GM19463 (cell line): ENCODE data around the gene MKX.

Experiments used
- ATAC-seq: cut with Tn5 transposase; IDR thresholded peaks from one replicate; pipeline ENCODE4 v1.9.1; 2021; ENCODE audit warnings: mild to moderate bottlenecking, moderate library complexity; ENCODE audit not compliant: unreplicated experiment

MKX gene, protein sequence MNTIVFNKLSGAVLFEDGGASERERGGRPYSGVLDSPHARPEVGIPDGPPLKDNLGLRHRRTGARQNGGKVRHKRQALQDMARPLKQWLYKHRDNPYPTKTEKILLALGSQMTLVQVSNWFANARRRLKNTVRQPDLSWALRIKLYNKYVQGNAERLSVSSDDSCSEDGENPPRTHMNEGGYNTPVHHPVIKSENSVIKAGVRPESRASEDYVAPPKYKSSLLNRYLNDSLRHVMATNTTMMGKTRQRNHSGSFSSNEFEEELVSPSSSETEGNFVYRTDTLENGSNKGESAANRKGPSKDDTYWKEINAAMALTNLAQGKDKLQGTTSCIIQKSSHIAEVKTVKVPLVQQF

GRCh38 chr10:27745732-27746396 is at the start of gene MKX:
Gene MKX, minus strand, starts transcription at chr10:27745819. Its CDS starts 2,404 bp downstream, at chr10:27743415.
- ATAC-seq: no peak

- ATAC-seq: no peak
Measured at GRCh38 chr10:27794157-27794556, 48.5 kb upstream of the MKX start.

DNA sequence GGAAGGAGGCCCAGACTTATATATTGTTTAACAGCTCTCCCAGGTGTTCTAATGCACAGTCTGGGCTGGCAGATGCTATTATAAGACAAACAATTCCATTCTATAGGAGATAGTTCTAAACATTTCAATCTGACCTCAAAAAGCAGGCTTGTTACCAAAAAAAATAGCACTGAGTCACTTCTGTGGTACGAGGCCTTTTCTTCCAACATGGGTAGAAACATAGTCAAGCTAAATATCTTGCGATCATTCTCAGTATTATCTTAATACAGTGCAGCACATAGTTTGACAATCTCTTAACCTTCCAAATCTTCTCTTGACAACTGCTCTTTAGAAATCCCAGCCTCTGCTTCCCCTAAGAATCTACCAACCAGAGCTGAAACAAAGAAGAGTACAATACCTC is 46.6 kb upstream of the MKX start:
- no peak for ATAC-seq

GRCh38 chr10:27784272-27784671 is 38.7 kb upstream of the MKX start:
- no peak for ATAC-seq

- ATAC-seq: no peak
Measured at GRCh38 chr10:27783660-27784059, 38.0 kb upstream of the MKX start.

GRCh38 chr10:27779462-27780015 is 33.9 kb upstream of the MKX start:
- ATAC-seq: no peak

DNA sequence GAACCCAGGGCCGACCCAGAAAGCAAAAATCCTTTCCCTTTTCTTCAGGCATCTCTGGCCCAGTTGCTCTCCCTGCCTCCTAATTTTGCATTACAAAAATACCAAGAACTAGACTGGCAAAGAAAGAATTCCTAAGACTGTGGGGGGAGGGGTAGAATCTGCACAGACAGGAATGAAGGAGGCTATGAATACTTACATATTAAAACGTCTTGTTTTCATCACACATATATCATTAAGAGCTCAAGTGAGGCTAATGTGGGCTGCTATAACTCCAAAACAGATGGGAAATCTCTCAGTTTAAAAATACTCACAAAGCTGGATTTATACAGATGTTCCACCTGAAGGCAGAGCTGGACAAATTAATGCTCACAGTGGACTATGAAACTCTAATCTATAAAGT is 29.2 kb upstream of the MKX start:
- no peak for ATAC-seq

DNA sequence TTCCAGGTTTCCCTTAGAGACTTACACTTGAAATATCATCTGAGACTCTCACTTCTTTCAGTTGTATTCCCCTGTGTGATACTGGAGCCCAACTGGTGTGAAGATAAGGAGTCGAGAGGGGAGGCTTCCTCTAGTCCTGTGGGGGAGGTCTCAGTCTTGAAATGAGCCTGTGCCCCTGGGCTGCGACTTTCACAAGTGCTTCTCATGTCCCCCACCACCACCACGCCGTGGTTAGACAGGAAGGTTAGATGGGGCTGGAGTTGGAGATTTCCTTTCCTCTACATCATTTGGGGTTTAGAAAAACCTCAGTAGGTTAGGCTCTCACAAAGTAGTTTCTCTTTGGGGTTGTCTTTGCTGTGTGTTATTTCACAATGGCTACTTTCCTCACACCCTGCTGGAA is 25.6 kb upstream of the MKX start:
- ATAC-seq: no peak

GRCh38 chr10:27770181-27770580 is 24.6 kb upstream of the MKX start:
- ATAC-seq: no peak

- no peak for ATAC-seq
Measured at GRCh38 chr10:27760867-27761266, 15.2 kb upstream of the MKX start.

DNA sequence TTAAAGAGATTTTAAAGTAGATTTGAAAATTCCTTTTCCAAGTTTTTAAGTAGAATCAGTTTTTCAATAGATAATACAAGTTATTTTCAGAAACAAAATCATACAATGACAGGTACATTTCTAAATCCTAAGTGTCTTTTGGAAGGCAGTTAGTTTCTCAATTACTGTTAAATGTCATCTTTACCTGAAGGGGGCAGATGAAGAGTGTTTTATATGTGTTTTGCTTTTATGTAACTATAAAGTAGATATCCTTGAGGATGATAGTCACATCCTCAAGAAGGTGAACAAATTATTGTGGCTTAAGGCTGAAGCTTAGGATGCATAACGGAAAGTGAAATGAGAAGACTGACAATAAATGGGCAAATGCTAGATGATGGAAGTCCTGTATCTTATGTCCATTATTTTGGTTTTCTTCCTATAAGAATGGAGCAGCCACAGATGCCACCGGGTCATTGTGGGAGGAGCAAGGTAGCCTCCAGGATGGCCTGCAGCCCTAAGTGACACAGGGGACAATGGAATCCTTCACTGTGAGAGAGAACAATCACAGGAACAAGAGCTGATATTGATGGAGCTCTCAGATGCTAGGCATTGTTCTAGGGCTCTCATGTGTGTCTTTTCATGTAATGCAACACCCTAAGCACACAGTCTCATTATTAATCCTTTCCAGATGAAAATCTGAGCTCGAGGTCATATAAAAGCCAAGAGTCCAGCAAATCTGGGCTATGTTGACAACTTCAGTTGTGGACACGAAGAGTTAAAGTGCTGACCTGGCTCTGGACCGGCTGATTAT is 14.1 kb upstream of the MKX start:
- no peak for ATAC-seq

GRCh38 chr10:27752673-27753237 is 7.1 kb upstream of the MKX start:
- ATAC-seq: no peak

DNA sequence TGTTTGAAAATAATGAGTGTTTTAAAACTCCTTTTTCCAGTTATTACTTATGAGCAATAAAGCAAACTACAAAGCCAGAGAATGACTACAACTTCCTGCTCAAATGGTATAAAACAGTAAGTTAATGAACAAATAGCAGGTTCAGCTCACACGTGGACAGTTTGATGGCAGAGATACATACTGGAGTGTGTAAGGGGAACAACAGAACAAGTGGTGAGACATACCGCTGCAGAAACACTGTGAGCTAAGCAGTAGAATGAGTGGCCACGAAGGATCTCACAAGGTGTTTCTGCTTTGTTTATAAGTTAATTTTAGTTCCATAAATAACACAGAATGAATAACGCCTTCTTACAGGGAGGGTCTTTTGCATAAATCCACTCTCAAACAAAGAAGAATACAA is 3.0 kb upstream of the MKX start:
- ATAC-seq: no peak

DNA sequence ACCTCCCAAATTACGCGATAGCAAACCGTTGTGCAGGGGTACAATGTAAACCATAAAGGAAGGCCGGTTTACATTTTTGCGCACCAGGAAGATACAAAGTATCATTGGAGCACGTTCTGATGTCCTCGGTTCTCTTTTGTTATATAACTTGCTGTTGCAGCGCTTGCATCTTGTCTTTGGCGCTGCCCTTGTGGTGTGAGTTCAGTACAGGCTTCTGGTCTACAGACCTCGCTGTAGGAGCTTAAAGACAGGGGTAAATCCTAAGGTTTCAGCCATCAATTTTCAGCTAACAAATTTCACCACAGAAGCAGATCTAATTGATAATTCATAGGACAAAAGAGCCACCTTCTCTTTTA is 1.5 kb upstream of the MKX start:
- ATAC-seq: no peak

GRCh38 chr10:27746397-27747095 is 927 bp upstream of the MKX start:
- no peak for ATAC-seq

- ATAC-seq: no peak
Measured at GRCh38 chr10:27744802-27745731, 552 bp downstream of the MKX start.

GRCh38 chr10:27743877-27744801 is 1.5 kb downstream of the MKX start:
- no peak for ATAC-seq
